ENCODE results near the gene PCDH1.
"Not testable (repeated sequence)": the region's sequence is repeated elsewhere in the genome, so short reads cannot be mapped to it uniquely, and the experiment has no call there.

The PCDH1 gene

DNA sequence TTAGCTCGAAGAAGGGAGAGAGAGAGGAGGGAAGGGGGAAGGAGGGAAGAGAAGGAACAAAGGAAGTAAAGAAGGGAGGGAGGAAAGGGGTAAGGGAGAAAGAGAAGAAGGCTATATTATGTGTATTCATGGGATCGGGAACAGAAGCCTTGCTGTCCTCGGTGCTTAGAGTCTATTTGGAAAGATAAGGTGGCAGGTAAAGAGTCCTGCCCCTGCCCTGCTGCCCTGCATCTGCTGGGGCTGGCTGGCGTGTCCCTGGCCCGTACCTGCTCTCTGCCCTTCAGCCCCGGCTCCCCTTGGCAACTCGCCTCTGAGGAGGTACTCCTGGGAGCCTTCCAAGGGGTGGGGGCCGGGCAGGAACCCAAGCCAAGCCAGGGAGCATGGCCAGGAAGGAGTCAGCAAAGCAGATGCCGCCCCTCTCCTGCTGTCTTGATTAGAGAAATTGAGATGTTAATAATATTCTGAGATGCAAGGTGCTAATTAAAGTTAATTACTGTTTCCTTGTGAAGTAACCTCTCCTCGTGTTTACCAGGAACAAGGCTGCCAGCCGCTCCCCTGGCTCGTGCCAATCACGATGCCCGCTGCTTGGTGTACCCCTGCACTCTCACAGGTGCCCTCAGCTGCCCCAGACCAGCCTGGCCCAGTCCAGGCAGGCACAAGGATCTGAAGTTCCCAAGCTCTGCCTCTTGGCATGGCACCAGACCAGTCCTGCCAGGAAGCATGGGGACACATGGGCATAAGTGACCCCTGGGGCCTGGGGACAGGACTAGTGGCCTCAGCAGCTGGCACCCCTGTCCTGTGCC is 36.6 kb downstream of the PCDH1 start:
- in situ Hi-C loops (cut with MboI; ENCODE audit: low pct_unique_long_range_greater_than_20kb, low sequenced_read_pairs): no loop called here
- DNase-seq: no peak

DNA sequence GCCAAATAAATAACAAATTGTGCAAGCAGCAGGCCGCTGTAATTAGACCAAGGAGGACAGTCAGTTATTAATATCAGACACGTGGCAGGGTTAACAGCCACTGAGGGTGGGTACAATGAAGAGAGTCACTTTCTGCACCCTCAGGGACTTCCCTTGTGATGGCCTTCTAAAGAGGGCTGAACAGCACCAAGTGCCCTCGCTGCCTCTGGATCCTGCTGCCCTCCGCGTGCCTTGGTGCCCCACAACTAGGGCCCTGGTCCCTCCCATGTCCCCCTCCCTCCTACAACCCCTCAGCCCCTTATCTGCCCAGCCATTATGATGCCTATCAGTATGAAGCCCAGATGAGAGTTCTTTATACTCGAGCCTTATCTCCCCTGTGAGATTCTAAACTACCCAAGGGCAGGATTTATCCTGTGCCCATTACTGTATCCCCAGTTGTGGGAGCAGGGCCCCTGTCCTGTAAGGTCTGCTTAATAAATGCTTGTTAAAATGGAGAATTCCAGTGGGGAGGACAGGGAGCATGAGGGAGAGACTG is 37.3 kb downstream of the PCDH1 start:
- DNase-seq: no peak
- in situ Hi-C loops (cut with MboI; ENCODE audit: low pct_unique_long_range_greater_than_20kb, low sequenced_read_pairs): no loop called here

DNA sequence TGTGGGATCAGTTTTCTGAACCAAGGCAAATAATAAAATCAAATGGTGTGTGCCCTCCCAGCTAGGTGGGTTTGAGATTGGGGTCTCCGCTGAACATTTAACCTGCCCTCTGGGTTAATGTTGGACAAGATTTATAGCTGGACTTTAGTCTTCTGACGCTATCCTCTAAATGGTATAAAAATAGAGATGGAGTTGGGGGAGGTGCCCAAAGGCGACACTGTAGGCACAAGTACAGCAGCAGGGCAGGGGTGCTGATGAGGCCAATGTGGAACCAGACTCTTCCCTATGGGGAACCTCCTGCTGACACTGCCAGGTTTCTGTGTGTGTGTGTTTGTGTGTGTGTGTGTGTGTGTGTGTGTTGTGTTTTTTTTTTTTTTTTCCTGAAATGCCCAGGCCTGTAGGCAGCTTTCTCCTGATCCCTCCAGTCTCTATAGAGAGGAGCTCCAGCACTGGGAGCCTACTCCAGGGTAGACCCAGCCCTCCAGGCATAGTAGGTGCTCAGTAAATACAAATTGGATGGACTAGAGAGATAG is 37.9 kb downstream of the PCDH1 start:
- in situ Hi-C loops (cut with MboI; ENCODE audit: low pct_unique_long_range_greater_than_20kb, low sequenced_read_pairs): no loop called here
- DNase-seq: no peak

DNA sequence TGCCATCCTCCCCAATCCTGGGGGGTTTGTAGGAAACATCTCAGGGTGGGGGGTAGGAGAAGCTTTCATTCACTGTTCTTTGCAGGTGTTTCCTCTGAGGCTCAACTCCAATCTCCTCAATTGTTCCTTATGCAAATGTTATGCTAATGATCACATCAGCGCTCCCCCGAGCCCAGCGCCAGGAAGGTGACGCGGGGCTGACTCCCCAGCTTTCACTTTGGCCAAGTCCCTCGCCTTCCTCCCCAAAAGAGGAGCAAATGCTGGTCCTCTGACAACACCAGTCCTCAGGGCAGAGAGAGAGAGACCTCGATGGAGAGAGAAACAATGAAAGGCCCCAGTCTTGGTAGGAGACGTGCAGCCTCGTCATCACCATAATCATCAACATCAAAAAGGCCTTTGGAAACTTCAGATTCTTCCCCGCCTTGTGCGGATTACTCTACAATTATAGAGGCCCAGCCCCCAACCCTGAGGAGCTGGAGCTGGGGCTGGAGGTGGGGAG is 39.1 kb downstream of the PCDH1 start:
- in situ Hi-C loops (cut with MboI; ENCODE audit: low pct_unique_long_range_greater_than_20kb, low sequenced_read_pairs): no loop called here
- DNase-seq: no peak

DNA sequence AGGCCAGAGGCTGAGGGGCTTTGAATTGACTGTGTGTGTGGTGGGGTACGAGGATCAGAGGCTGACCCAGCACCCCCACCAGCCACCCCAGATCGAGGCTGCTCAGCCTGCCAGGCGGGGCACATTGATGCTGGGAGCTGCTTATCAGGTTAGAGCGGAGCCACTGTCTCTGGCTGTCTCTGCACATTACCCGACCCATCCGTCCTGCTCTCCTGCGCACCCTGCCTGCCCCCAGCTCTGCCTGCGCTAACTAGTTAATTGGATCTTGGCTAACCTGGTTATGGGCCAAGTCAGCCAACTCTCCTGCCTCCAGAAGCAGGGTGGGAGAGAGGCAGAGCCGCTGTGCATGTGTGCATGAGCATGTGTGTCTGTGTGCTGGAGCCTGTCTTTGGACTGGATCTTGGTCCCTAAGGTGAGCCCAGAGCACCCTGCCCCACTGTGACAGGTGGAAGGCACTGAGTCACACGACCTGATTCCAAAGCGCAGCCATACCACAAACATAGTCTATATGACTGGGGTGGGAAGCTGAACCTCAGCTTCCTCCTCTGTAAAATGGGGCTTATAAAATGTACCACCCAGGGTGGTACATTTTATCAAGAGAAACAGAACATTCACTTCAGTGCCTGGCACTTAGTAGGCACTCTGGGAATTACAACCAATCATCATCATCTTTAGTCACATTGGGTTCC is 39.7 kb downstream of the PCDH1 start:
- DNase-seq: no peak
- in situ Hi-C loops (cut with MboI; ENCODE audit: low pct_unique_long_range_greater_than_20kb, low sequenced_read_pairs): no loop called here

DNA sequence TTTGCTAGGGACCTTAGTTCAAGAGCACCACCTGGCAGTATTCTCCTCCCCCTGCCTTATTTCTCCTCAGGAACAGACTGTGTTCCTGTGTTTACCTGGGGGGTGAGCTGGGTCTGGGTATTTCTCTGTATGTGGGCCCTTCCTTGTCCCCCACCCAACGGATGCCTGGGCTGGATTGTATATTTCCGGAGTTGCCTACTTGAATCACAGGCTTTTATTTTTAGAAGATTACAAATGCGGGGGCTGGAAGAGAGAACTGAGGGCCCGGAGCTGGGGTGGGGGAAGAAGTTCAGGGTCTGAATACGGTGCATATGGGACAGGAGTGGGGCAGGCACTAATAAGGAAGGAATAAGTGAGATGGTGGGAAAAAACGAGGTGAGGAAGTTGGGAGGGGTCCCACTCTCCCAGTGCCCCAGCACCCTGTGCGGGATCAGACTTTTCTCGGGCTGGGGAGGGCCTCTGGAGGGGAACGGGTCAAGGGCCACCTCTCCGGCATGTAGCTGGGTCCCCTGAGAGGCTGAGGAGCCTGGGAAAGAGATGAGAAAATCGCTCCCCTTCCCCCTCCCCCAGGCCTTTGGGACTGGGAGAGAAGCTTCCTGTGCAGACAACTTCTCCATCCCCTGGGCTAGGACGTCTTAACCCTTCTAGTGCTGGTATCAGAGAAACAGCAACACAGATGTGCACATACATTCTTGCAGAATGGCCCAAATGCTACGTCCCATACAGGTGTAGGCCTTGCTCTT is 42.1 kb downstream of the PCDH1 start:
- DNase-seq: peak; percentile 76
- in situ Hi-C loops (cut with MboI; ENCODE audit: low pct_unique_long_range_greater_than_20kb, low sequenced_read_pairs): no loop called here

DNA sequence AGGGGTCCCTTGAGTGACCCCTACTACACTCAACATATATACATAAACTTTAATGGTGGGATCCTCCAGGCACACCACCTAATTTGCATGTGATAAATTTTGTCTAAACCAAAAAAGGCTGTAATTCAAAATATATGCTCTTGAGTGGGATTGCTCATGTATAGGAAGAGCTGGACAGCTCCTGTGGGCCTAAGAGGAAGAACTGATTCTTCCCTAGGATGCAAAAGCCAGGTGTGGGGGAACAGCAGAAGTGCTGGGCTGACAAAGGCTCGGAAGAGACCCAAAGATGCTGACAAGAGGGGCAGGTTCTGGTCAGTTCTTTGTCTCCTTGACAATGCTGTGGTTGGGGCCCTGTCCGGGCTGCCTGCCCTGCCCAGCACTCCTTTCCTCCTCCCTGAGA is 43.9 kb downstream of the PCDH1 start:
- in situ Hi-C loops (cut with MboI; ENCODE audit: low pct_unique_long_range_greater_than_20kb, low sequenced_read_pairs): no loop called here
- no peak for DNase-seq

DNA sequence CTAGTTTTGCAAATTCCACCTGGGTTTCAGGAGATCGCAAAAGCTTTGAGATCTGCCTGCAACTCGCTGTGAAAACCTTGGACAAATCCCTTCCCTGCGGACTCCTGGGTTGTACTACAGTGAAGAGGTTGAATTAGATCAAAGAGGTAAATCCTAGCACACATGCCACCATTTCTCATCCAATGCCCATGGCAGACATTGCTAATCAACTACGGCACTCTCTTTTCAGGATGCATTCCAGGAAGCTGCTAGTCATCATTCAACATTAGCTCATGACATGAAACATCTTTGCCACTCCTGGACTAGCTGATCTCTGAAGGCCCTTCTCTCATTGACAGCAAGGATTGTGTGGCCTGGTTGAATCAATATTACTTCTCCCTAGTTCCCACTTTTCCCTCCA is 46.1 kb downstream of the PCDH1 start:
- in situ Hi-C loops (cut with MboI; ENCODE audit: low pct_unique_long_range_greater_than_20kb, low sequenced_read_pairs): no loop called here
- no peak for DNase-seq

DNA sequence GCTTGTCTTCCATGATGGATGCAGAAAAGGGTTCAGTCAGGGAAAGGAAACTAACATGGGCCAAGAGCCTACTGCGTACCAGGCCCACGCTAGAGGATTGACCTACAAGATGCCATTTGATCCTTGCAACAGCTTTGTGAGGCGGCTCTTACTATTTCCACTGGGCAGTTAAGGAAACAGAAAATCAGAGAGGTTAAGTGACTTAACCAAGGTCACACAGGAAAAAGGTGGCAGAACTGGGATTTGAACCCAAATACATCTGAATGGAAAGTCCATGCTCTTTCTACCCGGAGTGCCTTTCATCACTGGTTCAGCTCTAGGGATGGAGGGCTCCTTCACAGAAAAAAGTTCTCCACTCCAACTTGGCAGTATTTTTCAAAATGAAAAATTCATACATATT is 50.0 kb downstream of the PCDH1 start:
- in situ Hi-C loops (cut with MboI; ENCODE audit: low pct_unique_long_range_greater_than_20kb, low sequenced_read_pairs): no loop called here
- no peak for DNase-seq

DNA sequence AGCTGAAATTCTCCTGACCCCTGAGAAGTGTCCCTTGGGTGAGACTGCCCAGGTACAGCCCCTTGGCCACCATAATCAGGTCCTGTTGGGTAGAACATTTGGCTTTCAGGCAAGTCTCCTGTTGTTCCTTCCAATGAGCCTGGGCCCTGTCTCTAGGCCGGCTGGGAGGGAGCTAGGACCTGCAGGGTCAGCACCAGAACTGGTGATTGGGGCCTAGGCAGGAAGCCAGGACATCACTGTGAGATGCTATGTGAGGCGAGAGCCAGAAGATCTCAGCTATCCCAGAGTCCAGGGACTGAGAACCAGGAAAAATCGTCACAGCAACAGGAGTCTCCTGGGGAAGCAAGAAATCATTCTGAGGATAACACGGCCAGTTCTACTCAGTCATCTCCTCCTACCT is 51.5 kb downstream of the PCDH1 start:
- in situ Hi-C loops (cut with MboI; ENCODE audit: low pct_unique_long_range_greater_than_20kb, low sequenced_read_pairs): no loop called here
- DNase-seq: no peak

DNA sequence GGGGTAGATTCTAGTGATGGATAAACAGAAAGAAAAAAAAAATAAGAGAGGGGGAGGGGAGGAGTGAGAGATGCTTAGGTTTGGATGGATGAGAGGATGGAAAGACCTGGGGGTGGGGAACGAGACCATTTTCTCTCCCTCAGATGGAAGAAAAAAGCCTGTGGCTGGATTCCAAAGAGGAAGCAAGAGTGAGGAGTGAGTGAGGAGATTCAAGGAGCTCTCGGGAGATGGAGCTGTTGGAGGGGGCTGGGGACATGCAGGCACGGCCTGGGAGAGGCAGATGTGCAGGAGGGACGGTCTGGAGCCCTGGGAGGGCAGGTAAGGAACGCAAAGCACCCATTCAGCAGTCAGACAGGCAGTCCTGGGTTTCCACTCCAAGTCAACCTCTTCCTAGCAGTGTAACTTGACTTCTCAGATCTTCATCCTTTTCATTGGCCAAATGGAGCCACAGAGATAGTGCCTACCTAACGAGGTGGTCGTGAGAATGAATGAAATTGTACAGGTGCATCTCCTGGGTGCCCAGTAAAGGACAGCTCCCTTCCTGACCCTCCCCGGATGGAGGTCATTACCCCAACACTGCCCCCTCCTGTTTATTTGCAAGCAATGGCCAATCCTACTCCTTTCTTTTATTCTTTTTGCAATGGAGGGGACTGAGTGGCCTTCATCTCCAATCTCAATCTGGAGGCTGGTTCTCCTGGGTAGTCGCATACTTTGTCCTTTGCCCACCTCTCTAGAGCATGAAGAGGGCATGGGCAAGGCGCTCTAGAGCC is 52.2 kb downstream of the PCDH1 start:
- DNase-seq: no peak
- in situ Hi-C loops (cut with MboI; ENCODE audit: low pct_unique_long_range_greater_than_20kb, low sequenced_read_pairs): no loop called here

DNA sequence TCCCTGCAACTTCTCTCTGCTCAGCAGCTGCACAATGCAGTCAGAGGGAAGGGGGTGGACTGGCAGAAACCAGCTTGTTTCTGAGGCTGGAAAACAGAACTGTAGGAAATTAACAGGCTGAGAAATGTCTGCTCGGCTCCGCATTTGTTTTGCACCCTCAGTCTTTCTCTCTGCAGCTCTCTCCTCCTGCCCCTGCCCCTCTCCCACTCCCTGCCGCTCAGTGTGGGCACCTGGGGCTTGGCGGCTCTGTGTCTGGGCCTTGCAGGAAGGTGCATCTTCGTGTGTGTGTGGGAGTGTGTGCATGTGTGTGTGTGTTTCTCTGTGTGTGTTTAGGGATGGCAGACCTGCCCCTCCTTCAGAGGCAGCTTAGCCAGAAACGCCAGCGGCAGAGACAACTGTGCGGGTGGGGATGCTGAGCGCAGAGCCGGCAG is 53.0 kb downstream of the PCDH1 start:
- in situ Hi-C loops (cut with MboI; ENCODE audit: low pct_unique_long_range_greater_than_20kb, low sequenced_read_pairs): no loop called here
- DNase-seq: no peak

DNA sequence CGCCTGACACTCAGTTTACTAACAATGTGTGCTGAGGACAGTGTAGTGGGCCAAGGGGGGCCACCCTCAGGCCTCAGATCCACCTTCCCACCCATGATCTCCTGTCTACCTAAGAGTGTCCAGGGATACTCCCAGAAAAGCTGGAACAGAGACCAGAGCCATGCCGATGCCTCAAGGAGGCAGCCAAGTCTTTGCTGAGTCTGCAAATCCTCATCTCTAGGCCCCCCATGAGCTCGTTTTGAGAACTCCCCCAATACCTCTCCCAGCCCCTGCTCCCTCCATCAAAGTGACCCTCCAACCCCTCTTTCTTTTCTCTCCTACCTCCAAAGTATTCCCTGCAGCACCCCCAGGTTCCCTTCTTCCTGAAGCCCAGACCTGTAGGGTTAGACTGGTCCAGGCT is 53.5 kb downstream of the PCDH1 start:
- in situ Hi-C loops (cut with MboI; ENCODE audit: low pct_unique_long_range_greater_than_20kb, low sequenced_read_pairs): no loop called here
- DNase-seq: no peak

DNA sequence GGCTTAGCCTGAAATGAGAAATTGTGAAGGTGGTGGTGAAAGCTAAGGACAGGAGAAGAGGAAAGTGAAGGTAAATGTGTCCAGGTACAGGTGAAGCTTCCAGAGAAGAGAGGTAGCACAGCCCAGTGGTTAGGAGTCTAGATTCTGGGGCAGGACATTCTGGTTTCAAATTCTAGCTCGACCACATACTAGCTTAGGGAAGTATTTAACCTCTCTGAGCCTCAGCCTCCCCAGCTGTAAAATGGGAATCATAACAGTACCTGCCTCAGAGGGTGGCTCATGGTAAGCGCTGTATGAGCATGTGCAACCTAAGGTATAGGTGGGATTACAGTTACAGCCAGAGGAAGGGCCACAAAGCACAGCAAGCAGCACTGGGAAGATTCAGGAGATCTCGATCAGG is 55.2 kb downstream of the PCDH1 start:
- in situ Hi-C loops (cut with MboI; ENCODE audit: low pct_unique_long_range_greater_than_20kb, low sequenced_read_pairs): no loop called here
- no peak for DNase-seq

DNA sequence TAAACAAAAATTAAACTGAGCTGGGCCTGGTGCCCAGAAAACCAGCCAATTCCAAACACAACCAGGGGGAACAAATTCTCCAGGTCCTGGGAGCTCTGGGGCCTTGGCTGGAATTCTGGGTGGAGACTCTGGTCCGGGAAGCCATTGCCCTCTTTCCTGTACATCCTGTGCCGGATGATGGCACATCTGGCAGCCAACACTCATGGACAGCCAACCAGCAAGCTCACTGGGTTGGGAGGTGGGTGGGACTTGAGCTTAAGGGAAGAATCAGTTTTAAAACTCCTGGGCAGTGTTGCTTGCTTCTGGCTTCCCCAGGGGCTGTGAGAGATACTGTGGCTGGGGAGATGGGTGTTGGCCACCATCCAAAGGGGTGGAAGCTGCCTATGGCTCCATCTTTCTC is 56.1 kb downstream of the PCDH1 start:
- in situ Hi-C loops (cut with MboI; ENCODE audit: low pct_unique_long_range_greater_than_20kb, low sequenced_read_pairs): no loop called here
- DNase-seq: no peak

DNA sequence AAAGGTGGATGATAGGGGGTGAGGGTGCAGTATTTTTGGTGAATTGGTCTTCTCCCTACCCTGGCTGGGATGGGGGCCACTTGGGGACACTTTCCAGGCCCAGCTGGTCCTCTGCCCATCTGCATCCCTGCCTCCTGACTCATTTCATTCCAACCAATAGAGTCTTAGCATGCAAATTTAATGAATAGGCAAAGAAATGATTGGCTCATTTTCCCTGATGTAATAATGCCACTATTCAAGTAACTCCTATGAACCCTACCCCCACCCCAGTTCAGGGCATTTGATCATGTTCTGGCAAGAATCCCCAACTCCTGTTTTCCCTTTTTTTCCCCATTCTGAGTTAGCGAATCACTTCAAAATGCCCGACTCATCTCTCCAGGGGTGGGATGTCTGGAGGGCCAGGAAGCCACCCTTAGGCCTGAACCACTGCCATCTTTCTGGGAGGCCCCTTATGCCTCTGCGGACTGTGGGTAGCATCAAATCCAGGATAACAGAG is 56.7 kb downstream of the PCDH1 start:
- in situ Hi-C loops (cut with MboI; ENCODE audit: low pct_unique_long_range_greater_than_20kb, low sequenced_read_pairs): no loop called here
- DNase-seq: no peak

DNA sequence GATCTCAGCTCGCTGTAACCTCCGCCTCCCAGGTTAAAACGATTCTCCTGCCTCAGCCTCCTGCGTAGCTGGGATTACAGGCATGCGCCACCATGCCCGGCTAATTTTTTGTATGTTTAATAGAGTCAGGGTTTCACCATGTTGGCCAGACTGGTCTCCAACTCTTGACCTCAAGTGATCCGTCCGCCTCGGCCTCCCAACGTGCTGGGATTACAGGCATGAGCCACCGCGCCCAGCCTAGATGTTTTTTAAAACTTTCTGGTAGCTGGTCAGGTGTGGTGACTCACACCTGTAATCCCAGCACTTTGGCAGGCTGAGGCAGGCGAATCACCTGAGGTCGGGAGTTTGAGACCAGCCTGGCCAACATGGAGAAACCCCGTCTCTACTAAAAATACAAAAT is 57.5 kb downstream of the PCDH1 start:
- DNase-seq; in situ Hi-C loops (cut with MboI; ENCODE audit: low pct_unique_long_range_greater_than_20kb, low sequenced_read_pairs): not testable (repeated sequence)

DNA sequence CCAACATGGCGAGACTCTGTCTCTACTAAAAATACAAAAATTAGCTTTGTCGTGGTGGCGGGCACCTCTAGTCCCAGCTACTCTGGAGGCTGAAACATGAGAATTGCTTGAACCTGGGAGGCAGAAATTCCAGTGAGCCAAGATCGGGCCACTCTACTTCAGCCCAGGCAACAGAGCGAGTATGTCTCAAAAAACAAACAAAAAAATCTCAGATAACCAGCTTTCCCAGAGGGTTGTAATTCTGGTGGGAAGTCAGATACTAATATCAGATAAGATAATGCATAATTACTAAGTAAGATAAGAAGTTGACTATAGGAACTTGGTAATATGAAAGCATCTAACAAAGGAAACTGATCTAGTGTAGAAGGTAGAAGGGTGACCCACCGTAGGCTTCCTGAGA is 60.6 kb downstream of the PCDH1 start:
- in situ Hi-C loops (cut with MboI; ENCODE audit: low pct_unique_long_range_greater_than_20kb, low sequenced_read_pairs): no loop called here
- no peak for DNase-seq

Measured in KBM-7 (cell line).